IPS-15b (cell line): ENCODE data around the gene HSDL2.

Experiments
- H3K27me3 ChIP-seq: one replicate; pipeline ENCODE4 v1.6.1; 2013; ENCODE audit warnings: low read length; ENCODE audit not compliant: control insufficient read depth, insufficient read depth
- H3K36me3 ChIP-seq: one replicate; pipeline ENCODE4 v1.6.1; 2013; ENCODE audit warnings: low read length; ENCODE audit not compliant: control insufficient read depth, insufficient read depth
- H3K4me1 ChIP-seq: one replicate; pipeline ENCODE4 v1.6.1; 2013; ENCODE audit warnings: mild to moderate bottlenecking, low read length; ENCODE audit not compliant: control insufficient read depth, insufficient read depth
- H3K4me3 ChIP-seq: one replicate; pipeline ENCODE4 v1.5.1; 2013; ENCODE audit warnings: low read depth, low read length
- H3K9ac ChIP-seq: one replicate; pipeline ENCODE4 v1.6.1; 2013; ENCODE audit warnings: low read depth, mild to moderate bottlenecking, low read length
- H3K9me3 ChIP-seq: one replicate; pipeline ENCODE4 v1.6.1; 2013; ENCODE audit warnings: mild to moderate bottlenecking, low read length; ENCODE audit not compliant: control insufficient read depth, insufficient read depth

The HSDL2 gene

GRCh38 chr9:112434487-112434886 is 54.6 kb downstream of the HSDL2 start:
- H3K36me3 ChIP-seq = no peaks in the 10 kb centered on the region
- no peaks in the 10 kb centered on the region for H3K4me1 ChIP-seq
- H3K9ac ChIP-seq = no peak overlapping the region
- no peaks in the 10 kb centered on the region for H3K27me3 ChIP-seq
- H3K4me3 ChIP-seq = no peak overlapping the region
- no peaks in the 10 kb centered on the region for H3K9me3 ChIP-seq

GRCh38 chr9:112437406-112437805 is 57.5 kb downstream of the HSDL2 start:
- H3K9ac ChIP-seq = no peak overlapping the region
- no peaks in the 10 kb centered on the region for H3K36me3 ChIP-seq
- no peaks in the 10 kb centered on the region for H3K4me1 ChIP-seq
- H3K9me3 ChIP-seq = no peaks in the 10 kb centered on the region
- no peaks in the 10 kb centered on the region for H3K27me3 ChIP-seq
- no peak overlapping the region for H3K4me3 ChIP-seq

GRCh38 chr9:112439171-112439570 is 59.3 kb downstream of the HSDL2 start:
- H3K27me3 ChIP-seq = no peaks in the 10 kb centered on the region
- no peaks in the 10 kb centered on the region for H3K36me3 ChIP-seq
- H3K4me3 ChIP-seq = no peak overlapping the region
- no peak overlapping the region for H3K9ac ChIP-seq
- H3K9me3 ChIP-seq = no peaks in the 10 kb centered on the region
- no peaks in the 10 kb centered on the region for H3K4me1 ChIP-seq

- Histone ChIP-seq H3K4me3 (no peak overlapping the region), H3K27me3 (no peaks in the 10 kb centered on the region), H3K4me1 (no peaks in the 10 kb centered on the region), H3K9me3 (no peaks in the 10 kb centered on the region), H3K9ac (no peak overlapping the region), H3K36me3 (no peaks in the 10 kb centered on the region)
Observed at GRCh38 chr9:112439825-112440224, 59.9 kb downstream of the HSDL2 start.

DNA sequence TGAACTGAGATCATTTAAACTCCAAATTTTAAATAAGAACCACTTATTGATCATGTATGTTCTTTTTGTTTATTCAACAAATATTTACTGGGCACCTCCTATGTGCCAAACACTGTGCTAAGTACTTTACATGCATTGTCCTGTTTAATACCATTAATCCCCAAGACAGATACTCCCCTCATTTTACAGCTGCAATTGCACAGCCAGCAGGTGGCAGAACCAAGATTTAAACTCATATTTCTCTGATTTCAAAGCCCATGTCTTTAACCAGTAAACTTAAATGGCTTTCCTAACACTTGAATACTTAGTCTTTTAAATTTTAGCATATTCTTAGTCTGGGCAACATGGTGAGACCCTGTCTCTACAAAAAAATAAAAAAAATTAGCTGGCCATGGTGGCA is 63.3 kb downstream of the HSDL2 start:
- Histone ChIP-seq H3K27me3 (no peaks in the 10 kb centered on the region), H3K36me3 (no peaks in the 10 kb centered on the region), H3K4me3 (no peak overlapping the region), H3K4me1 (no peaks in the 10 kb centered on the region), H3K9ac (no peak overlapping the region), H3K9me3 (no peaks in the 10 kb centered on the region)

DNA sequence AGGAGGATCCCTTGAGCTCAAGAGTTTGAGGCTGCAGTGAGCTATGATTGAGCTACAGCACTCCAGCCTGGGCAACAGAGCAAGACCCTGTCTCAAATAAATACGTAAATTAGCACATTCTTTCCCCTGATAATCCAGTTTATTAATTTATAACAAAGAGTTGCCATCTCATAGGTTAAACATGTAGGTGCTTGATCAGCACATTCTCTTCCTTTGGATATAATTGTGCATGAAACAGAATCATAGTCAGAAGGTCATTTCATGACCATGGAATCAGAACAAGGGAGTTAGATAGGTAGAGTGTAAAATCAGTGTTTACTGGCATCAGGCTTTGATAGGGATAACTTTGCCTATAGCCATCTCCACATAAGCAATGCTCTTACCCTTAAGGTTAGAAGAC is 63.7 kb downstream of the HSDL2 start:
- no peaks in the 10 kb centered on the region for H3K4me1 ChIP-seq
- no peak overlapping the region for H3K9ac ChIP-seq
- no peaks in the 10 kb centered on the region for H3K27me3 ChIP-seq
- no peaks in the 10 kb centered on the region for H3K9me3 ChIP-seq
- H3K4me3 ChIP-seq = no peak overlapping the region
- no peaks in the 10 kb centered on the region for H3K36me3 ChIP-seq

DNA sequence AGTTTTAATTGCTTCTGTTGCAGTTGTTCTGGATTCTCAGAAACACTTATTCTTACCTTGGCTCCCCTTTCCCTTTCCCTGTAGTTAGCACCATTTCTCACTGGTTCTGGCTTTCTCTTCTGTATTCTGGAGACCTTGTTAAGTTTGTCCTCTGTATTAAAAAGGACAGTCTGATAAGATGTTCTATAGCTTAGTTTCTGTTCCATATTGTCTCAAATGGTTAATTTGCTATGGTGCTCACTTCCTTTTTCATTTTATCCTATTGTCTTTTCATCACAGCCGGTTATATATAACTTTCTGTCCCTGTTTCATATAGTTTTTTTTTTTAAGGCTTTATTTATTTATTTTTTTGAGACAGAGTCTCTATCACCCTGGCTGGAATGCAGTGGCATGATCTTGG is 65.3 kb downstream of the HSDL2 start:
- H3K36me3 ChIP-seq = no peaks in the 10 kb centered on the region
- H3K4me3 ChIP-seq = no peak overlapping the region
- no peaks in the 10 kb centered on the region for H3K4me1 ChIP-seq
- no peaks in the 10 kb centered on the region for H3K9me3 ChIP-seq
- no peak overlapping the region for H3K9ac ChIP-seq
- no peaks in the 10 kb centered on the region for H3K27me3 ChIP-seq

DNA sequence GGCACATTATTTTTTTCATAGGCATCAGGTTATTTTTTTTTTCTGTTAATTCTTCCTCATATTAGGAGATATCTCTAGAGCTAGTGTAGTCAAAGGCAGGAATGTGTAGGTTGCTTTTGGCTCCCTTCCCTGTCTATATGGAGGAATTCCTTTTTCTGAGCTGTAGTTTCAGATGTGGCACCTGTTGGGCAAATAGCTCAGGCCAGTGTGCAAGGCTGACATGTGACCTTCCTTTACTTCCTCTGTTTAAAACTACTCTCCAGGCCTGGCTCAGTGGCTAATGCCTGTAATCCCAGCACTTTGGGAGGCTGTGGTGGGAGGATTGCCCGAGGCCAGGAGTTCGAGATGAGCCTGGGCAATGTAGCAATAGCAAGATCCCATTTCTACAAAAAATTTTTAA is 66.2 kb downstream of the HSDL2 start:
- H3K36me3 ChIP-seq = no peaks in the 10 kb centered on the region
- no peaks in the 10 kb centered on the region for H3K27me3 ChIP-seq
- H3K9me3 ChIP-seq = no peaks in the 10 kb centered on the region
- no peak overlapping the region for H3K4me3 ChIP-seq
- H3K4me1 ChIP-seq = no peaks in the 10 kb centered on the region
- H3K9ac ChIP-seq = no peak overlapping the region

DNA sequence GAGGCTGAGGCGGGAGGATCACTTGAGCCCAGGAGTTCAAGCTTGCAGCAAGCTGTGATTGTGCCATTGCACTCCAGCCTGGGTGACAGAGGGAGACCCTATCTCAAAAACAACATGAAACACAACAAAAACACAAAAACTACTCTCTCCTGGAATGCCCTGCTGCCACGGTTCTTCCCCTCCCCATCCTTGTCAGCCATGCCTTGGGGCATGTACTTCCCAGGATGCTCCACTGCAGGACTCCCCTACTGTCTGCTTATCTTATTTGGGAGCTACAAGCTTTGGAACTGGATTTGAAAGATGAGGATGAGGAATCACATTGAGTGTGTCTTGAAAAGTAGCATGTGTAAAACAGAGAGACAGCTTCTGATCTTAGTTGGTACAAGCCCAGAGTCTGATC is 66.6 kb downstream of the HSDL2 start:
- Histone ChIP-seq H3K9ac (no peak overlapping the region), H3K4me3 (no peak overlapping the region), H3K36me3 (no peaks in the 10 kb centered on the region), H3K4me1 (no peaks in the 10 kb centered on the region), H3K9me3 (no peaks in the 10 kb centered on the region), H3K27me3 (no peaks in the 10 kb centered on the region)

- Histone ChIP-seq H3K9ac (no peak overlapping the region), H3K27me3 (no peaks in the 10 kb centered on the region), H3K9me3 (no peaks in the 10 kb centered on the region), H3K4me3 (no peak overlapping the region), H3K36me3 (no peaks in the 10 kb centered on the region), H3K4me1 (no peaks in the 10 kb centered on the region)
Observed at GRCh38 chr9:112447283-112447761, 67.4 kb downstream of the HSDL2 start.

- Histone ChIP-seq H3K4me3 (no peak overlapping the region), H3K27me3 (no peaks in the 10 kb centered on the region), H3K36me3 (no peaks in the 10 kb centered on the region), H3K4me1 (no peaks in the 10 kb centered on the region), H3K9ac (no peak overlapping the region), H3K9me3 (no peaks in the 10 kb centered on the region)
Observed at GRCh38 chr9:112462855-112463254, 82.9 kb downstream of the HSDL2 start.

GRCh38 chr9:112465352-112465751 is 85.4 kb downstream of the HSDL2 start:
- Histone ChIP-seq H3K27me3 (no peaks in the 10 kb centered on the region), H3K9ac (no peak overlapping the region), H3K9me3 (no peaks in the 10 kb centered on the region), H3K4me1 (no peaks in the 10 kb centered on the region), H3K4me3 (no peak overlapping the region), H3K36me3 (no peaks in the 10 kb centered on the region)

- Histone ChIP-seq H3K27me3 (no peaks in the 10 kb centered on the region), H3K4me3 (no peak overlapping the region), H3K36me3 (peaks cover 4% of the 10 kb centered on the region), H3K4me1 (peaks cover 11% of the 10 kb centered on the region), H3K9me3 (no peaks in the 10 kb centered on the region), H3K9ac (no peak overlapping the region)
Observed at GRCh38 chr9:112472996-112473395, 93.1 kb downstream of the HSDL2 start.
